GM11168 (cell line): ENCODE data around the gene GSTO2.

Source experiments
- in situ Hi-C: fragments of 300-500 bp; cut with MboI; formaldehyde crosslinking; loops from one replicate; pipeline ENCODE4 v1.12.0; 2022; ENCODE audit warnings: low sequenced_read_pairs; ENCODE audit not compliant: unreplicated experiment

GSTO2 gene

GRCh38 chr10:104336821-104337467, 68.0 kb downstream of the GSTO2 start:
- in situ Hi-C loops: no loop called here

- in situ Hi-C loops: no loop called here
Measured at GRCh38 chr10:104337521-104337984, 68.6 kb downstream of the GSTO2 start.

- in situ Hi-C loops: no loop called here
Measured at GRCh38 chr10:104337985-104338735, 69.2 kb downstream of the GSTO2 start, which contains the start of gene ITPRIP. Gene ITPRIP, minus strand, starts transcription at chr10:104338465. Its CDS starts 22,414 bp downstream, at chr10:104316051.

- in situ Hi-C loops: no loop called here
Measured at GRCh38 chr10:104339469-104340110, 70.6 kb downstream of the GSTO2 start.

GRCh38 chr10:104340111-104340526, 71.1 kb downstream of the GSTO2 start:
- in situ Hi-C loops: no loop called here

GRCh38 chr10:104340641-104341040, 71.7 kb downstream of the GSTO2 start:
- in situ Hi-C loops: no loop called here

GRCh38 chr10:104342941-104343411, 74.0 kb downstream of the GSTO2 start:
- in situ Hi-C loops: no loop called here

- in situ Hi-C loops: no loop called here
Measured at GRCh38 chr10:104344219-104344618, 75.2 kb downstream of the GSTO2 start.

GRCh38 chr10:104345515-104345914, 76.5 kb downstream of the GSTO2 start:
- in situ Hi-C loops: loop anchor here (5.0 kb wide), 1 partner anchor 43 kb away; no protein-coding TSS in a partner anchor

- in situ Hi-C loops: loop anchor here (5.0 kb wide), 1 partner anchor 44 kb away; no protein-coding TSS in a partner anchor
Measured at GRCh38 chr10:104345941-104346340, 77.0 kb downstream of the GSTO2 start.

GRCh38 chr10:104347295-104348045, 78.5 kb downstream of the GSTO2 start:
- in situ Hi-C loops: loop anchor here (5.0 kb wide), 1 partner anchor 45 kb away; no protein-coding TSS in a partner anchor

GRCh38 chr10:104348601-104349000, 79.6 kb downstream of the GSTO2 start:
- in situ Hi-C loops: loop anchor here (5.0 kb wide), 1 partner anchor 46 kb away; no protein-coding TSS in a partner anchor

GRCh38 chr10:104349623-104350126, 80.7 kb downstream of the GSTO2 start:
- in situ Hi-C loops: loop anchor here (5.0 kb wide), 1 partner anchor 47 kb away; no protein-coding TSS in a partner anchor

GRCh38 chr10:104350127-104350635, 81.2 kb downstream of the GSTO2 start:
- in situ Hi-C loops: no loop called here

GRCh38 chr10:104351061-104351702, 82.2 kb downstream of the GSTO2 start:
- in situ Hi-C loops: no loop called here

GRCh38 chr10:104351919-104352318, 82.9 kb downstream of the GSTO2 start:
- in situ Hi-C loops: no loop called here

- in situ Hi-C loops: no loop called here
Measured at GRCh38 chr10:104353325-104354048, 84.5 kb downstream of the GSTO2 start, which contains the start of gene CFAP58. Gene CFAP58, plus strand, starts transcription at chr10:104353833. Its CDS starts 65 bp downstream, at chr10:104353898.
